Measurements from ENCODE around the gene NBAS.

The NBAS gene

DNA sequence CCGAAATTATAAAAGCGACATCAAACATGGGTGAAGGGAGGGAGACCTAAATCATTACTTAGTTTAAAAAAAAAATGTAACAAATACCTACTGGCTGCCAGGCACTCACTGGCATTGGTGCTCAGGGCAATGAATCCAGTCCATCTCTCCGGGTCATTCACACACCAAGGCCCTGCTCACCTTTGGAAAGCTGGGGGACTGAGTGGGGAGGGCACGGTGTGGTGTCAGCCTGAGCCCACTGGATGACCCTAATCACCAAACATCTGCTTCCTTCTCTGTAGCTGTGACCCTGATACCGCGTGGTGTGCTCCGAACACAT lies 30.2 kb upstream of the NBAS start:
- no peak for DNase-seq (ENCODE audit: low spot score)

DNA sequence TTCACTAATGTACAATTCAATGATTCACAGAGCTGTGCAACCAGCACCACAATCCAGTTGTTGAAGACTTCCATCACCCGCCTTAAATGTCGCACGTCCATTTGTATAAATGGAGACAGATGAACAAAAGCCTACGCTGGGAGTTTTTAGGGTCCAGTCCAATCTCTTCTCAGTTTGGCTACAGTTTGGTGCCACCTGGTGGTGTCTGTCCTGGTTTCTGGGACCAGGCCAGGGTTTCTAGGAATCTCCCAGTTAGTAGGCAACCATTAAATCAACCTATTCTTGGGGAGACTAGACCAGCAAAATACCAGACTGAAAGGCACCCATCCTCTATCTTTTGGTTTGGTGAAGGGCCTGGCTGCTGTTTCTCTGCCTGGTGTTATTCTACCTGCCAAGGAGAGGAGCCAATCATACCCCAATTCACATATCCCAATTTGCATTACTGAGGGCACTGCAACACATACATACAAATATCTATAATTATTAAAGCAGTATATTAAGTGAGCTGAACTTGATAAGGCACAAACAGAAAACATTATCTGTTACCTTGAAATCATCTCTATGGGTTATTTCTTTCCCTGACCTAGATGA lies 27.3 kb upstream of the NBAS start:
- DNase-seq (ENCODE audit: low spot score): peak; percentile 76

DNA sequence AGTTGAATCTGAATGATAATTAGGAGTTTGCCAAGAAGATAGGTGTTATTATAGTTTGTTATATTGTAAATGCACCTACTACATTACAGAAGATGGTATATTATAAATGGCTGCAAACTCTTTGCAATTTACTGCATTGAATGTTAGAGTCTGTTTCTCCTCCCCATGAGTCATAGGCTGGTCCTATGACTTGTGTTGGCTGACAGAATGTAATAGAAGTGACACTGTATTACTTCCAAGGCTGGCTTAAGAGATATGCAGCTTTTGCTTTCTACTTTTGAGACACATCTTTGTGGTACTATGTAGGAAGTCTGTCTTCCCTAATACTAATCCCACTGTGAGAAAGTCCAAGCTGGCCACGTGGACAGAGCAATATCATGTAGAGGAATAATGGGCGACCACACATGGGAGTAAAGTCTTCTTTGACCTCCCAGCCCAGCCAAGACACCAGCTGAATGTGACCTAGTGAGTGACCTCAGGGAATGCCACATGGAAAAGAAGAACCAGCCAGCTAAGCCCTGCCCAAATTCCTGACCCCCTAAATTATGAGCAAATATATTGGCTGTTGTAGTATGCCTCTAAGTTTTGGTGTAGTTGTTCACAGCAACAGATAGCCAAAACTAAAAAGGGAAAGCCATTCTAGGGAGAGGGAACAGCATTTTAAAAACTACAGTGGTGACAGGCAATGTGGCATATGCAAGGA lies 23.8 kb upstream of the NBAS start:
- DNase-seq (ENCODE audit: low spot score): no peak

DNA sequence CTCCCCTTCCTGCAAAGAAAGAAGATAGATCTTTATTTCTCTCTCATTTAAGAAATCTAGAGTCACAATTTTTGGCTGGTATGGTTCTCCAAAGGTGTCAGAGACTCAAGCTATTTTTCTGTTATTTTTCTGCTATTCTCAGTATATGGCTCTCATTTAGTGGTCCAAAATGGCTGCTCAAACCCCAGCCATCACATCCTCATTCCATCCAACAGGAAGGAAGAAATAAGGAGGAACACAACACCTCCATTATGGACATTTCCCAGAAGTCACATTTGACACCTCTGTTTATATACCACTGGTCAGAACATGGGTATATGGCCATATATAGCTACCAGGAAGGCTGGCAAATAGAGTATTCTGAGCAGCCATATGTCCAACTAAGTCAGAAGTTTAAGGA lies 23.2 kb upstream of the NBAS start:
- DNase-seq (ENCODE audit: low spot score): no peak

DNA sequence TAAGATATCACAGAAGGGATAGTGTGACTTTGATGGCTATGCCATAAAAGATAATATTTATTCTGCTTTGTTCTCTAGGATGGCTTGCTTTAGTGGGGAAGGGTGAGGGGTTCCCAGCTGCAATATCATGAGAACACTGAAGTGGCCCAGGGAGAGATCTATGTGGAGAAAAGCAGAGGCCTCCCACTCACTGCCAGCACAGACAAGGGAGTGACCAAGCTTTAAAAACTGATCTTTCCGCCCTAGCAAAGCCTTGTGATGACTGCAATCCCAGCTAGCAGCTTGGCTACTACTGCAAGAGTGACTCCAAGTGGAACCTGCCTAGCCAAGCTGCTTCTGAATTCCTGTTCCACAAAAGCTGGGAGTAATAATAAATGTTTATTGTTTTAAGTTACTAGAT lies 22.7 kb upstream of the NBAS start:
- DNase-seq (ENCODE audit: low spot score): no peak

DNA sequence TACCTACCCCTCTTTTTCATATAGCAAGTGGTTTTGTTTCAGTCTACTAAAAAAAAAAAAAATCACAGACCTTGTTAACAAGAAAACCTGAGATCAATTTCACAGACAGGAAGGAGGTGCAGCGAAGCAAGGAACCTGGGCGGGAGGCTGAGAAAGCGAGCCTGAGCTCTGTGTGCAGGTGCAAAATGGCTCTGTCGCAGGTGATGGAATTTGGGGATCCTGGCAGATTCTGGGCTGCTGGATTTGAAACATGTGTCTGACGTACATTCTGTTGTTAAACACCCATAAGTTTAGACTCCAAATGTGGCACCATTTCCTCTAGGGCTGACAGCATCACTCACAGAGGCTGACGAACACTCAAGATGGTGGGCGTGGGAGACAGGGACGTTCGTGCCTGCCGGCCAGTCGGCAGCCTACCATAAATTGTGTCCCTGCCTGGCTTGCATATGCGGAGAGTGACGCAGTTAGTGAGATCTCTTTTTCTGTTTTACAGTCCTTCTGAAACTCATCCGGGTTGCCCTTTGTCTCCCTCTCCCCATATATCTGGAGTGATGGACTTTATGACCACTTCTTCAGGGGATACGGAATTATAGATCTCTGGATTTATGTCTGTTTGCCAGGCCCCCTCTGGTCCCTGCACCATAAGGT lies 21.7 kb upstream of the NBAS start:
- no peak for DNase-seq (ENCODE audit: low spot score)

DNA sequence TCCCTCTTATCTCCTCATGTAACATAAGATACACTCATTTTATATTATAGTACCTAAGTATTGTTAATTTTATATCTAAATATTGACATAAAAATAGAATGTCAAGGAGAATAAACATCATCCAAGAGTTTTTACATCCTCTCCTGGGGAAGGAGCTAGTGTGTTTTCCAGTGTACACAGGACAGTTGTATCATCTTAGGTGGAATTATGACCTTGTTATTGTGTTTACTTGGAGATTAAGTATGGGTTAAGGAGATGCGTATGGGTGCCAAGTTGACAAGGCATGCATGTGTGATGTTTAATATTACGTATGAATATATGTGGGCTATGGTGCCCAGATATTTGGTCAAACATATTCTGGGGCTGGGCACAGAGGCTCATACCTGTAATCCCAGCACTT lies 19.3 kb upstream of the NBAS start:
- DNase-seq (ENCODE audit: low spot score): no peak

DNA sequence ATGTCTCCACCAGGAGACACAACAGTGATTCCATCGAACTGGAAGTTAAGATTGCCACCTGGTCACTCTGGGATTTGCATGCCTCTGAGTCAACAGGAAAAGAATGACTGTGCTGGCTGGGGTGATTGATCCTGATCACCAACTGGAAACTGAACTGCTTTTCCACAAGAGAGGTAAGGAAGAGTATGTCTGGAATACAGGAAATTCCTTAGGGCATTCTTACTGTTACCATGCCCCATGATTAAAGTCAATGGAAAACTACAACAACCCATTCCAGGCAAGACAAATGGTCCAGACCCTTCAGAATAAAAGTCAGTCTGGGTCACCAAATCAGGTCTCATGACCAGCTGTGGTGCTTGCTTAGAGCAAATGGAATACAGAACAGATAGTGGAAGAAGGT lies 18.5 kb upstream of the NBAS start:
- no peak for DNase-seq (ENCODE audit: low spot score)

DNA sequence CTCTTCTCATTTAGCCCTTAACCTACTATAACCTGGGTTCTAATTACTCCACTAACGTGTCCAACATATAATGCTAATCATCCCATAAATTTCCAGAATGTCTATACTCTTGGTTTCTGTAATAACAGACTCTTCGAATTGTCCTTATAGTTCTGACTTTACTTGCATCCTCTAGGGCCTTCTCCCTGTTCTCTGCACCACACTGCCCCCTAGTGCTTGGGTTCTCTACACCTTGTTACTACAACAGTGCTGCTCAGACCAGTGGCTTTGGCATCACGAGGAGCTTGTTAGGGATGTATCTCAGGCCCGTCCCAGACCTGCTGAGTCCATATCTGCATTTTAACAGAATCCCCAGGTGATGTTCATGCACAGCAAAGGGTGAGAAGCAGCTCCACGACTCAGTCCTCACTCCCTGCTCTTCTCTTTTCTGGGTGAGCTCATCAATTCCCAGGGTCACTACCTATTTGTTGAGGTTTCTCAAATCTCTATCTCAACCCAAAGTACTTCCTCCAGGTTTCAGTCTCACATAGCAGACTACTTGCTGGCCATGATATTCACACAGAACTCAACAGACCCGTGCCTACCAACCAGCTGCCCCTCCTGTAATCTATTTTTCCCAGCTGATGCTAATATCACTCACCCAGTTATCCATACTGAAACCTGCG lies 16.1 kb upstream of the NBAS start:
- peak; percentile 93 for DNase-seq (ENCODE audit: low spot score)

DNA sequence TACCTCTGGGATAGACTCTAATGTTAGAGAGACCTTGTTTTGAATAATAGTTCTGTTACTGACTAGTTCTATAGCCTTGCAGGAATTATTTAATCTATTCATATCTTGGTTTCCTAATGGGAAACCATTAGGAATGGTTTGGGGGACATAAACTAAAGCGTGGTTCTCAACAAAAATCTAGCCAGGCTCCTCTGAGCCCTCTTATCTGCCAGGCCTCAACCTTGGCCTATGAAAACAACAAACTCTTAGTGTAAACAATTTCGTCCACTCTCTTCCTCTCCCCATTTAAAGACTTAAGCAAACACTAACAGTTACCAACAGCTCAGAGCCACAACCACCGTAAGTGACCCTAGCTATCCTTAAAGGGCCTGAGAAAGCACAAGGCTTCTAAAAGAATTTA lies 10.6 kb upstream of the NBAS start:
- DNase-seq (ENCODE audit: low spot score): no peak

DNA sequence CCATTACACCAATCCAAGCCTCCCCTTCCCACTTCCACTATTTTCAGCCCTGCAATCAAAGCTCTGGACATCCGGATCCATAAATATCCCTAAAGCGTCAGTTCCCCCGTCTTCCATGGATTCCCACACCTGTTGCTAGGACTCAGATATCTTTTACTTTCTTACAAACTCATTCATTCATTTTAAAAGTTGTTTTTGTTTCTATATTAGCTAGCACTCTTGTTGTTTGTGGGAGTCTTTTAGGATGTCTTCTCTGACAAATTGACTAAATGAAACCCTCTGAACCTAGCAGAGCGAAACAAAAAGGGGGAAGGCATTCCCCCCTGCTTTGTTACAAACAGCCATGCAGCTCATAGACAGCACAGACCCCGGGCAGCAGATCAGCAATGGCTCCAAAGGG lies 9.0 kb upstream of the NBAS start:
- DNase-seq (ENCODE audit: low spot score): no peak

DNA sequence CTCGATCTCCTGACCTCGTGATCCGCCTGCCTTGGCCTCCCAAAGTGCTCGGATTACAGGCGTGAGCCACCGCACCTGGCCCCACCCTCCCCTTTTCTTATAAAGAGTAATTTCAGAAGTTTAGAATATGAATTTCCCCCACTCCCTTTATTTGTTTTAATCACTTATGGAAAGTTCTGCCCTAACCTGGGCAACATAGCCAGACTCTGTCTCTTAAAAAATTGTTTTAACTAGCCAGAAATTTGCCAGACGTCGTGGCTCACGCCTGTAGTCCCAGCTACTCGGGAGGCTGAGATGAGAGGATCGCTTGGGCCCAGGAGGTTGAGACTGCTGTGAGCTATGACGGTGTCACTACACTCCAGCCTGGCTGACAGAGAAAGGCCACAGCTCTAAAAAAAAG lies 7.7 kb upstream of the NBAS start:
- no peak for DNase-seq (ENCODE audit: low spot score)

DNA sequence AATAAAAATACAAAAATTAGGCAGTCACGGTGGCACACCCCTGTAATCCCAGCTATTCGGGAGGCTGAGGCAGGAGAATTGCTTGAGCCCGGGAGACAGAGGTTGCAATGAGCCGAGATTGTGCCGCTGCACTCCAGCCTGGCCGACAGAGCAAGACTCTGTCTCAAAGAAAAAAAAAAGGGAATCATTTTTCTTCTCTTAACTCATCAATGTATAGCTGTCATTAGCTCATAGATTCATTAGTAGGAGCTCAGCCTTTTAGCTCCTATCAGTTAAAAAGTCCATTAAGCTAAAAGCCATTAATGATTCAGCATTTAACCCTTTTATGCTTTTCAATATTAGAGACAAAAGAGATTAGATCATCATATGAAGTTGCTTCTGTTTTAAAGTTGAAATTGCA lies 5.8 kb upstream of the NBAS start:
- no peak for DNase-seq (ENCODE audit: low spot score)

DNA sequence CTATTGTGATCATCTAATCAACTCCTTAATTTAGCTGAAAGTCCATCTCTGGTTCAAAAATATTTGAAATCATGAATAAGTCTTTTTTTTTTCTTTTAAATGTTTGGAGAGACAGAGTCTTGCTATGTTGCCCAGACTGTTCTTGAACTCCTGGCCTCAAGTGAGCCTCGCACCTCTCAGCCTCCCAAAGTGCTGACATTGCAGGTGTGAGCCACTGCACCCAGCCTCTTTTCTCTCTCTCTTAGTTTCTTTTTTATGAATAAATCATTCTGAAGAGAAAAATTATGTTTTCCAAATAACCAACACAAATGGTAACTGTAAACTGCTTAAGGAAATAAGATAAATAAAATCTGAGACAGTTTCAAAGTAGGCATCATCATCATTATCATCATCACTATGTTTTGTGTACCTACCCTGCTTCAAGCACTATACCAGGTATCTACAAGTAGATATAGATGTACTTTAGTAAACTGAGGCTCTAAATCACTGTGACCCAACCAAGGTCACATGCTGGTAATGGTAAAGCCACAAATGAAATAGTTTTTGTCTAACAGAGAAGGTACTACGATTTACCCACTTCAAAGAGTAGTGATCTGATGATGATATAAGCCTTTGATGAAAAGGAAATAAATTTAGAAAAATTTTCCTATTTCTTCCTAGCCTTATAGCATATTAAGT lies 5.0 kb upstream of the NBAS start:
- DNase-seq (ENCODE audit: low spot score): no peak

DNA sequence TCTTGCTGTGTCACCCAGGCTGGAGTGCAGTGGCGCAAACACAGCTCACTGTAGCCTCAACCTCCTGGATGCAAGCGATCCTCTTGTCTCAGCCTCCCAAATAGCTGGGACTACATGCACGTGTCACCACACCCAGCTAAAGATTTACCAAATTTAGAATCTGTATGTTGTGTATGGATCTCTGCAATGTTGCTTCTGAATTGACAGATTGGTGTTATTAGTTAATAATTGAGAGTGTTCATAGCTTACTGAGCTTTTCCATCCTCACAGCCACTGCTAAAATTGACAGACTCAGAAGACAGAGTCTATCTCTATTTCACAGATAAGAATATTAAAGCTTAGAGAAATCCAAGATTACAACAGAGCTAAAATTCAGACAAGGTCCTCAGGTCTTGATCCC lies 4.3 kb upstream of the NBAS start:
- DNase-seq (ENCODE audit: low spot score): no peak

DNA sequence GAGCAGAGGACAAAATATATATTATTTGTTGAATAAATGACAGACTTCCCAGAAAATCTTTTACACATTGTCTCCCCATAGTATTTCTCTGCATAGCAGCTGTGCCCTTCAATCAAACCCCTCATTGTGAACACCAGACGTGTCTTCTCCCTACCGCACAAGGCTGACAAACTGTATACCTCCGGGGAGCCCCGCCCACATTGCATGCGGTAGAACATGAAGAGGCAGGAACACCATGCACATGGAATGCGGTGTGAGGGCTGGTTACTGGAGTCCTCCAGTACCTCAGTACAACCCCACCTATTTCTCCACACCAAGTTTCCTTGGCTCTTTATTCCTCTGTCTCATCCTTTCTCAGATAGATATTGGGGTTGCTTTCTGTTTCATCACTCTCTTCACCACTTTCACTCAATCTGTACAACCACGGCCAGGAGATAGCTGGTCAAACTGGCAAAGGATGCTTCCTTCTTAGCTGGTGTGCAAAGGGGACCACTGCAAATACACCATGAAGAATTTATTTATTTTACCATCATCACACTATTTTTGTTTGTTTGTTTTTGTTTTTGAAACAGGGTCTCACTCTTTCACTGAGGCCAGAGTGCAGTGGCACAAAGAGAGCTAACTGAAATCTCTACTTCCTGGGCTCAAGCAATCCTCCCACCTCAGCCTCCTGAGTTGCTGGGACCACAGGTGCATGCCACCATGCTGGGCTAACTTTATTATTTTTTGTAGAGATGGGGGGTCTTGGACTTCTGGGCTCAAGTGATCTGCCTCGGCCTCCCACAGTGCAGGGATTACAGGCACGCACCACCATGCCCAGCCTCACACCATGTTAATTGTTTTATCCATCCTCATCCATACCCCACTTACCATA lies 2.3 kb upstream of the NBAS start:
- no peak for DNase-seq (ENCODE audit: low spot score)

DNA sequence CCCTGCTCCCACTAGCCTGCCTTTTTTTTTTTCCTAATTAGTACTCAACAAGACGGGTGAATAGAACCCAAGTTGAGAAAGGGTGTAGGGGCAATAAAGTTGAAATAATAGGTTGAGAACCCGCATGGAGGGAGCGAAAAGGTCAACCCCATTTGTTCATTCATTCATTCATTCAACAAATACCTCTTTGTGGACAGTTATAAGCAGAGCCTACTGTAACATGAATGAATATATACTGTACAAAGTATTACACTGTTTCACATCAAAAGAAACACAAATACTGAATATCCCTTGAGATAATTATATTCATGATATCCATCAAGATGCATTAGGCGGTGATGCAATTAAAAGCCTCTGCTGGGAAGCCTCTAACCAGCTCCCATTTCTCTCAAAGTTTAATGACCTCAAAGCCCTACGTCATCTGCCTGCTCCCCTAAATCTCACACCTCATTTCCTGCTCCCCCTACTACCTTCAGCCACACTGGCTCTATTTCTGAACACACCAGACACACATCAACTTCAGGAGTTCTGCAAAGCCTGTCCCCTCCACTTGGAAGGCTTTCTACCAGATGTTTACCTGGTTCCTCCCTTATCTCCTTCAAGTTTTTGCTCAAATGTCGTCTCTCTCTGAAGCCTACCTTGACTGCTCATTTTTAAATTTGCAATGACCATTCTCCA lies 1.4 kb upstream of the NBAS start:
- DNase-seq (ENCODE audit: low spot score): no peak

DNA sequence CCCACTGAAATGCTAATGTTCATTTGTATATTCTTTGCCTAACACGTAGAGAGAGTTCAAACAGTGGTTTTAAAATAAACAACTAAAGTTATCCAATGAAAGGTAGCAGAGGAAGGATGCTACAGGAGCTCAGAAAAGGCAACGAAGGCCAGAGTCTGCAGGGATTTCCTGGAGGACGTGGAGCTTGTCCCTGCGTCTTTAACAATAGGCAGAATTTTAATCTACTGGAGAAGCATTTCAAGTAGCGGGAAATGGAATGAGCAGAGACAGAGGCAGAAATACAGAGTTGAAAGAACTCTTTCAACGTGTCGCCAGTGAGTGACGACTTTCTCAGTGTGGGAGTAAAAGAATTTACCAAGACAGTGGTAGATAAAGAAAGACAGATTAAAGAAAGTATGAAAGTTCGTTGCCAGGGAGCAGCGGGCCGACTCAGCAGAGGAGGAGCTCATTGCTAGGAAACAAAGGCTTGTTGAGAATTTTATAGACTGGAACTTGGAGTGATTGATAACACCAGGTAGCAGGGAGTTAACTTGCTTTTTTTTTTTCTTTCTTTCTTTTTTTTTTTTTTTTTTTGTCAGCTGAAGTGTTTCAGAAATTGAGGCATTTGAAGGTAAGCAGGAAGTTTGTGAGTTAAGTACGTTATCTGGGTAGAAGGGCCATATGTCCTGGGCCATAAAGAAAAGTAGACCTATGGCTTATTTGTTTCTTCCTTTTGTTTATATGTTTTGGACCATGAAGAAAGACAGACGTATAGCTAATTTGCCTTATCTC lies 625 bp upstream of the NBAS start:
- peak; percentile 65 for DNase-seq (ENCODE audit: low spot score)

DNA sequence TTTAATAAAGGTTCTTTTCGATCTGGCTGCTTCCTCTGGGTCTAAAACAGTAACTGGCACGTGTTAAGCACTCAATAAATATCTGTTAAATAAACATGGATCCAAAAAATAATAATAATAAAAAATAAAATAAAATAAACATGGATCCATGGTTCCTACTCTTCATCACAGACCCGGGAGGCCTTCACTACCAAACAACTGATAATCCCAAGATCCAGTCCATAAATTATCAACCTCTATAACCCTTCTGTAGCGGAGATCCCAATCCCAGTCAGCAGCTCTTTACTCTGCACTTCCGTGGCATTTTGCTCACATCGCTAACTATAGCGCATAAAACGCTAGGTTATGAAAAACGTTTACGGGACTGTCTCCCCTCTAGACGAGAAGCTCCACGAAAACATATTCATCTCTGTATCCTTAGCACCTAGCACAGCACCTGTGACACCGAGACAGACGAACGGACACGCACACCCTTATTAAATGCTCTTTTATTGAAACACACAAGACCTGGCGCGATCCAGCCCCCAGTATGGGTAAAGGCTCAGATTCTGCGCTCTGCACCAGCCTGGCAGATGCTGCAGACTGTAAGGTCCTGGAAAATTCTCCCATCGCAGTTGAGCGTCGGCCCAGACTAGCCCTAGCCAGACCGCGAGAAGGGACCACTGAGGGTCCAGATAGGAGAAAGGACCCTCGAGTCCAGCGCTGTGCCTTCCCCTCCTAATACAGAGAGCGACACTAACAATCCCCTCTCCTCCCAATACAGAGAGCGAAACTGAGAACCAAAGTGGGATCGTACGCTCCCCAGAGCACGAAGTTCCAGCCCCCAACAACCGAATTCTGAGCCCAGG lies 770 bp downstream of the NBAS start:
- peak; percentile 37 for DNase-seq (ENCODE audit: low spot score)
